ENCODE measurements around the gene PIP5K1C. TPM values are rescaled to one million over a fixed set of nuclear protein-coding genes. Genes with fewer than 3 reads are reported as not detected.
A peak's percentile ranks its signal among the peaks of the same experiment; 100 is the strongest.

PIP5K1C gene
- total RNA-seq, 4 donors from 2014 or later: 25.4 to 91.1 (median 36.4) TPM

DNA sequence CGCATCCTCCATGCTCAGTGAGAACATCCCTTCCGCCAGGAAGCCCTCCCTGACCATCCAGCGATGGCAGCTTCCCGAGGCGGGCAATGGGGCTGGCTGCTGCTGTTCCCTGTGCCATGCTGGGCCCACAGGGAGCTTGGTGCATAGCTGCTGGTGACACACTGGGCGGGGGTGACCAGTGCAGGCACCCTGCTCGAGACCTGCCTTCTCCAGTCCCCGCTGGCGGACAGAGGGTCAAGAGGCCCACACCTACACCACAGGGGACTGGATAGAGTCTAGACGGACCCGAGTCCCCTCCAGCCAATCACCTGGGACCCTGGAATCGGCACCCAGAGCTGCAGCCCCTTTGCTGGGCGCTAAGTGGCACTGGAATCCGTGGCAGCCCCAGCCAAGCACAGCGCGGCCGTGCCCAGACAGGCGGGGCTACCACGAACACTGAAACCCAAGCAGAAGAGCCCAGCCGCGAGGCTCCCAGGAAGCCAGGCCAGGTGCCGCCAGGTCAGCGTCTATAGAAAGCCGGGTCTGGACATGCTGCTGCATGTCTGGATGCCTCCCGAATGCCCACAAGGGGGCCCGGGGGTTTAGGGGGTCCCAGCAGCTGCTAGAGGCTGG, 84.6 kb downstream of the PIP5K1C start:
- DNase-seq: no peak
- Histone ChIP-seq H3K27ac (no peak overlapping the region), H3K27me3 (no peaks in the 10 kb centered on the region), H3K9me3 (no peaks in the 10 kb centered on the region), H3K4me3 (no peak overlapping the region), H3K36me3 (peaks cover 0 to 20% (median 0%) of the 10 kb centered on the region in 4 donors), H3K4me1 (peaks cover 0 to 15% (median 9%) of the 10 kb centered on the region in 4 donors)
- TF ChIP-seq, protein P1, sequence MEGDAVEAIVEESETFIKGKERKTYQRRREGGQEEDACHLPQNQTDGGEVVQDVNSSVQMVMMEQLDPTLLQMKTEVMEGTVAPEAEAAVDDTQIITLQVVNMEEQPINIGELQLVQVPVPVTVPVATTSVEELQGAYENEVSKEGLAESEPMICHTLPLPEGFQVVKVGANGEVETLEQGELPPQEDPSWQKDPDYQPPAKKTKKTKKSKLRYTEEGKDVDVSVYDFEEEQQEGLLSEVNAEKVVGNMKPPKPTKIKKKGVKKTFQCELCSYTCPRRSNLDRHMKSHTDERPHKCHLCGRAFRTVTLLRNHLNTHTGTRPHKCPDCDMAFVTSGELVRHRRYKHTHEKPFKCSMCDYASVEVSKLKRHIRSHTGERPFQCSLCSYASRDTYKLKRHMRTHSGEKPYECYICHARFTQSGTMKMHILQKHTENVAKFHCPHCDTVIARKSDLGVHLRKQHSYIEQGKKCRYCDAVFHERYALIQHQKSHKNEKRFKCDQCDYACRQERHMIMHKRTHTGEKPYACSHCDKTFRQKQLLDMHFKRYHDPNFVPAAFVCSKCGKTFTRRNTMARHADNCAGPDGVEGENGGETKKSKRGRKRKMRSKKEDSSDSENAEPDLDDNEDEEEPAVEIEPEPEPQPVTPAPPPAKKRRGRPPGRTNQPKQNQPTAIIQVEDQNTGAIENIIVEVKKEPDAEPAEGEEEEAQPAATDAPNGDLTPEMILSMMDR (IDR thresholded peaks at IDR 0.05): no peak
- intact Hi-C loops (cut with DNase I; ENCODE audit: low total_unique reads): loop anchor here (5.0 to 10.0 kb wide), 2 partner anchors 73 to 311 kb away; no protein-coding TSS in a partner anchor
- WGBS, 2 donors (ENCODE audit: low coverage in 1 of 2): 93 to 100% methylated on average over 5 to 26 of the region's 26 CpGs
- in situ Hi-C loops (cut with MboI; ENCODE audit: low pct_ligation_motif_present in 1 of 4, low pct_unique_long_range_greater_than_20kb in 1 of 4, low sequenced_read_pairs in 3 of 4): no loop called here

DNA sequence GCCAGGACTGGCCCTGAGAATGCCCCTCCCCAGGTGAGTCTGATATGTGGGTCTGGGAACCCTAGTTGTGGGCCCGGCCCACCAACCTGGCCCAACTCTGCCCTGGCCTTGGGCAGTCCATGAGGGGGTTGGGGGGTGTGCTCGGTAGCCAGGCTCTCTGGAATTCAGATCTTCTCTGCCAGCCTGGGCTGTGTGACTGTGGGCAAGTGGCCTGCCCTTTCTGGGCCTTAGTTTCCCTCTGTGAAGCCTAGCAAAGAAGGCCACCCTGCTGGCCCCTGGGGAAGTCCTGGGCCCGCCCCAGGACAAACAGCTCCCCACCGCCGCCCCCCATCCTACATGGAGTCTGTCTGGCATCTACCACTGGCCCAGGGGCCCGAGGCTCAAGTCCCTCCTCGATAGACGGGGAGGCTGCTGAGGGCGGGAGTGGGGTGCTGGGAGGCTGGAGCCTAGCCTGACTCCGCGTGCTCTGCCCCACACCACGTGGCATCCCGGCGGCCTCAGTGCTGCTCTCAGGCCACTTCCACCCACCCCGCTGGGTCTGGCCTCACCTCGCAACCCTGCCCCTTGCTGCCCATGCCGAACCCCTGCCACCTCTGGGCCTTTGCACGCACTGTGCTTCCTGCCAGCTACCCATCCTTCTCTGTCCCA, 85.3 kb downstream of the PIP5K1C start:
- no peaks in the 10 kb centered on the region for H3K27me3 ChIP-seq
- peaks cover 0 to 15% (median 9%) of the 10 kb centered on the region in 4 donors for H3K4me1 ChIP-seq
- H3K4me3 ChIP-seq: no peak overlapping the region
- H3K36me3 ChIP-seq: peaks cover 0 to 20% (median 0%) of the 10 kb centered on the region in 4 donors
- in situ Hi-C loops (cut with MboI; ENCODE audit: low pct_ligation_motif_present in 1 of 4, low pct_unique_long_range_greater_than_20kb in 1 of 4, low sequenced_read_pairs in 3 of 4): no loop called here
- DNase-seq: no peak
- TF ChIP-seq POLR2AphosphoS5 (IDR thresholded peaks at IDR 0.05): no peak
- TF ChIP-seq, protein P1 (IDR thresholded peaks at IDR 0.05): no peak
- no peak for TF ChIP-seq EP300 (IDR thresholded peaks at IDR 0.05; ENCODE audit: low read depth)
- TF ChIP-seq POLR2A (IDR thresholded peaks at IDR 0.05): no peak
- intact Hi-C loops (cut with DNase I; ENCODE audit: low total_unique reads): loop anchor here (5.0 to 10.0 kb wide), 2 partner anchors 73 to 310 kb away; no protein-coding TSS in a partner anchor
- WGBS, 2 donors (ENCODE audit: low coverage in 1 of 2): 92 to 100% methylated on average over 1 to 16 of the region's 18 CpGs
- H3K9me3 ChIP-seq: no peaks in the 10 kb centered on the region
- H3K27ac ChIP-seq: no peak overlapping the region

GRCh38 chr19:3613818-3614661, 86.2 kb downstream of the PIP5K1C start:
- H3K27ac ChIP-seq: peak overlapping the region in 2 of 4 donors; percentile 4 to 17
- no peaks in the 10 kb centered on the region for H3K27me3 ChIP-seq
- H3K4me1 ChIP-seq: peaks cover 0 to 15% (median 11%) of the 10 kb centered on the region in 4 donors
- H3K9me3 ChIP-seq: no peaks in the 10 kb centered on the region
- no peak for DNase-seq
- no peak overlapping the region for H3K4me3 ChIP-seq
- in situ Hi-C loops (cut with MboI; ENCODE audit: low pct_ligation_motif_present in 1 of 4, low pct_unique_long_range_greater_than_20kb in 1 of 4, low sequenced_read_pairs in 3 of 4) (no loop called here), intact Hi-C loops (cut with DNase I; ENCODE audit: low total_unique reads) (loop anchor here (10.0 kb wide), 1 partner anchor 309 kb away; no protein-coding TSS in a partner anchor)
- TF ChIP-seq POLR2AphosphoS5 (IDR thresholded peaks at IDR 0.05): no peak
- no peak for TF ChIP-seq EP300 (IDR thresholded peaks at IDR 0.05; ENCODE audit: low read depth)
- TF ChIP-seq, protein P1 (IDR thresholded peaks at IDR 0.05): no peak
- no peak for TF ChIP-seq POLR2A (IDR thresholded peaks at IDR 0.05)
- 85% methylated on average over 39 of the region's 39 CpGs; no CpG with 5 or more reads in 1 of the 2 donors for WGBS, 2 donors (ENCODE audit: low coverage in 1 of 2)
- H3K36me3 ChIP-seq: peaks cover 0 to 20% (median 0%) of the 10 kb centered on the region in 4 donors
